IPS DF 4.7 (cell line): Measurements from ENCODE around the gene NRG3.

Experiments
- DNase-seq: peaks from one replicate; pipeline ENCODE4 v3.0.0-alpha.2; 2013; ENCODE audit warnings: low spot score; ENCODE audit errors: extremely low read depth

NRG3 gene

GRCh38 chr10:82210331-82210730 lies 335.3 kb downstream of the NRG3 start:
- DNase-seq, result no peak

GRCh38 chr10:82211346-82211745 lies 336.4 kb downstream of the NRG3 start:
- no peak for DNase-seq

- no peak for DNase-seq
These were observed 337.8 kb downstream of the NRG3 start for GRCh38 chr10:82212753-82213152.

- no peak for DNase-seq
These were observed 338.8 kb downstream of the NRG3 start for GRCh38 chr10:82213784-82214183.

- no peak for DNase-seq
These were observed 346.1 kb downstream of the NRG3 start for GRCh38 chr10:82221056-82221455.

- no peak for DNase-seq
These were observed 346.7 kb downstream of the NRG3 start for GRCh38 chr10:82221601-82222149.

GRCh38 chr10:82228701-82229100 lies 353.7 kb downstream of the NRG3 start:
- DNase-seq, result no peak

- no peak for DNase-seq
These were observed 359.2 kb downstream of the NRG3 start for GRCh38 chr10:82234173-82234572.

GRCh38 chr10:82236084-82236731 lies 361.2 kb downstream of the NRG3 start:
- no peak for DNase-seq

GRCh38 chr10:82238291-82238690 lies 363.3 kb downstream of the NRG3 start:
- DNase-seq, result no peak

GRCh38 chr10:82240408-82240807 lies 365.4 kb downstream of the NRG3 start:
- DNase-seq, result no peak

GRCh38 chr10:82242778-82243177 lies 367.8 kb downstream of the NRG3 start:
- no peak for DNase-seq

- no peak for DNase-seq
These were observed 370.2 kb downstream of the NRG3 start for GRCh38 chr10:82245157-82245556.

GRCh38 chr10:82245906-82246560 lies 371.0 kb downstream of the NRG3 start:
- DNase-seq, result no peak

- DNase-seq, result no peak
These were observed 374.1 kb downstream of the NRG3 start for GRCh38 chr10:82249141-82249540.

- DNase-seq, result peak; percentile 33
These were observed 376.4 kb downstream of the NRG3 start for GRCh38 chr10:82251222-82251906.

GRCh38 chr10:82252081-82252480 lies 377.1 kb downstream of the NRG3 start:
- DNase-seq, result no peak

GRCh38 chr10:82254237-82254636 lies 379.2 kb downstream of the NRG3 start:
- DNase-seq, result no peak

- DNase-seq, result no peak
These were observed 381.3 kb downstream of the NRG3 start for GRCh38 chr10:82256275-82256674.

- no peak for DNase-seq
These were observed 391.4 kb downstream of the NRG3 start for GRCh38 chr10:82266438-82266837.

GRCh38 chr10:82267014-82267413 lies 392.0 kb downstream of the NRG3 start:
- no peak for DNase-seq

GRCh38 chr10:82267465-82267864 lies 392.5 kb downstream of the NRG3 start:
- no peak for DNase-seq
